OCI-LY3 (cell line): ENCODE results near the gene SUSD4.

ENCODE experiments used
- H2AFZ ChIP-seq: fragments of 200-600, 300-600 bp; shearing (Covaris generic); 2 replicates; pipeline ENCODE4 v1.6.0; 2014; ENCODE audit warnings: antibody characterized with exemption, low read depth, low read length
- H3K27ac ChIP-seq: fragments of 200-600, 300-600 bp; sonication (generic); 2 replicates; pipeline ENCODE4 v1.5.1; 2014; ENCODE audit warnings: mild to moderate bottlenecking, low read length, moderate library complexity, mixed read lengths
- H3K27me3 ChIP-seq: fragments of 200-600, 300-600 bp; sonication (generic); 2 replicates; pipeline ENCODE4 v1.6.1; 2014; ENCODE audit warnings: low read depth, low read length, mixed read lengths
- H3K36me3 ChIP-seq: fragments of 200-600, 300-600 bp; sonication (generic); replicated peaks from 2 replicates; pipeline ENCODE3; 2014; ENCODE audit warnings: low read depth, low read length, mixed read lengths
- H3K4me1 ChIP-seq: fragments of 300-600, 200-600 bp; sonication (generic); 2 replicates; pipeline ENCODE4 v1.6.1; 2014; ENCODE audit warnings: low read length, mixed read lengths
- H3K4me2 ChIP-seq: fragments of 200-600, 300-600 bp; sonication (generic); 2 replicates; pipeline ENCODE4 v1.6.1; 2014; ENCODE audit warnings: low read length, mixed read lengths
- H3K4me3 ChIP-seq: fragments of 300-600, 200-600 bp; sonication (generic); 2 replicates; pipeline ENCODE4 v1.5.1; 2014; ENCODE audit warnings: antibody characterized with exemption, mild to moderate bottlenecking, low read length, moderate library complexity
- H3K79me2 ChIP-seq: fragments of 300-600, 200-600 bp; shearing (Covaris generic); 2 replicates; pipeline ENCODE4 v1.6.1; 2014; ENCODE audit warnings: mild to moderate bottlenecking, low read length, mixed read lengths
- H3K9ac ChIP-seq: fragments of 300-600, 200-600 bp; shearing (Covaris generic); 2 replicates; pipeline ENCODE4 v1.6.0; 2014; ENCODE audit warnings: mild to moderate bottlenecking, low read length, moderate library complexity
- H3K9me3 ChIP-seq: fragments of 200-600, 300-600 bp; shearing (Covaris generic); 2 replicates; pipeline ENCODE4 v1.6.1; 2014; ENCODE audit warnings: low read length, mixed read lengths; ENCODE audit not compliant: insufficient read depth
- H4K20me1 ChIP-seq: fragments of 200-600, 300-600 bp; sonication (generic); 2 replicates; pipeline ENCODE4 v1.6.1; 2016; ENCODE audit warnings: low read length, mixed read lengths; ENCODE audit not compliant: insufficient read depth
- EZH2phosphoT487 ChIP-seq: fragments of 200-600 bp; shearing (Covaris generic); IDR thresholded peaks from 2 replicates; pipeline ENCODE4 v1.6.1; 2018; ENCODE audit warnings: antibody characterized with exemption, mixed run types, low read depth
- TF ChIP-seq, protein P1 (sequence below): fragments of 200-600, 300-600 bp; sonication (generic); IDR thresholded peaks from 2 replicates; pipeline ENCODE4 v1.5.1; 2014; ENCODE audit warnings: antibody characterized with exemption, low read length, low read depth

The SUSD4 gene

DNA sequence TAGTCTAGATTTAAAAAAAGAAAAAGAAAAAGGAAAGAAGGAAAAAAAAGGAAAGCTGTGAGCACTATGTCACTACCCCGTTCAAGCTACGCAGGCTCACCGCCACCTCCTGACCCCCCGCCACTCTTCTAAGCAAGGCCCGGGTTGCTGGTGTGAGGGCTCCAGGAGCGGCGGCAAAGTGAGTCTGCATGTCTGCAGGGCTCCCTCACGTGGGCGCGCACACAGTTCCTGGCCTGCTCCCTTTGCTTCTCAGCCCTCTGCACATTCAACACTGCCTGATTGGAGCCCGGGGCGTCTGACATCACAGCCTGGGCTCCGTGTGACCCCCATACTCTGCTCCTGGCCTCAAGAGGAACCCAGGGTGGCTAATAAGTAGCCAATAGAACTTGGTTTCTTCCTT, 139.5 kb downstream of the SUSD4 start:
- no peak for TF ChIP-seq EZH2phosphoT487
- TF ChIP-seq, protein P1, sequence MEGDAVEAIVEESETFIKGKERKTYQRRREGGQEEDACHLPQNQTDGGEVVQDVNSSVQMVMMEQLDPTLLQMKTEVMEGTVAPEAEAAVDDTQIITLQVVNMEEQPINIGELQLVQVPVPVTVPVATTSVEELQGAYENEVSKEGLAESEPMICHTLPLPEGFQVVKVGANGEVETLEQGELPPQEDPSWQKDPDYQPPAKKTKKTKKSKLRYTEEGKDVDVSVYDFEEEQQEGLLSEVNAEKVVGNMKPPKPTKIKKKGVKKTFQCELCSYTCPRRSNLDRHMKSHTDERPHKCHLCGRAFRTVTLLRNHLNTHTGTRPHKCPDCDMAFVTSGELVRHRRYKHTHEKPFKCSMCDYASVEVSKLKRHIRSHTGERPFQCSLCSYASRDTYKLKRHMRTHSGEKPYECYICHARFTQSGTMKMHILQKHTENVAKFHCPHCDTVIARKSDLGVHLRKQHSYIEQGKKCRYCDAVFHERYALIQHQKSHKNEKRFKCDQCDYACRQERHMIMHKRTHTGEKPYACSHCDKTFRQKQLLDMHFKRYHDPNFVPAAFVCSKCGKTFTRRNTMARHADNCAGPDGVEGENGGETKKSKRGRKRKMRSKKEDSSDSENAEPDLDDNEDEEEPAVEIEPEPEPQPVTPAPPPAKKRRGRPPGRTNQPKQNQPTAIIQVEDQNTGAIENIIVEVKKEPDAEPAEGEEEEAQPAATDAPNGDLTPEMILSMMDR = no peak

DNA sequence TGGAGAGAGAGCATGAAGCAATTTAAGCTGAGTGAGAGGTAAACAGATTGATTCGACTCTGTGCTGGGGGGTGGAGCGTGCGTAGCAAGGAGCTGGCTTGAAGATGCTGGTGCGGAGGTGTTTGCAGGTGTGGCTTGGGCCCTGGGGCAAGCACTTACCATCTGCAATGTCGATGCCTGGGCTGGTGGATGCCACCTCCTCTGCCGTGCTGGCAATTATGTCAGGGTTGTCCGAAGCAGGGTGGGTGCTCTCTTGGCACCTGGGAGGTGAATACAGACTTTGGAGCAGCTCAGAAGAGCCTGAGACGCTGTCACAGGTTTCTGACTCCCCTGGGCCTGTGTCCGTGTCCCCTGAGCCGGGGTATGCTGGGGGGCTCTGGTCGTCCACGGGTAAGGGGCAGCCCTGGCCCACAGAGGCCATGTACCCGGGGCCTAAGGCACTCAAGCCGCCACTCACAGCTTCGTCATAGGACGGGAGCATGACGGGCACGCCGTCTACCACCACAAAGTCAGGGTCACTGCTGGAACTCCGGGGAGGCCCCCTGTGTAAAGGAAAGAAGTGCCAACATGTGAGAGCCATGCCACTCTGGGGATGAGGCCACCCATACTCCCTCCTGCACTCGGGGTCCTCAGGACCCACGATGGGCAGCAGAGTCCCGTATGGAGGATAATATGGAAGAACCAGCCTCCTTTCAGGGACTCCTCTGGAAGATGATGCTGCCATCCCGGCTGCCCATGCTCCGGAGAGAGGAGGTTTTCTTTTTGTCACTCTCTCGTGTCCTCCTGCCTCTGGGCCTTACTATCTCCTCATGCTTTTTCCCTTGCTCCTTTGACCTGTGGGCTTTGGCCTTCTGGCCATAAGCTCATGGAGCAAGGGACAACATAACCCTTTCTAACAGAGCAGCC, 140.6 kb downstream of the SUSD4 start:
- H3K36me3 ChIP-seq = no peaks in the 10 kb centered on the region
- no peaks in the 10 kb centered on the region for H4K20me1 ChIP-seq
- H3K4me1 ChIP-seq = no peaks in the 10 kb centered on the region
- H3K9ac ChIP-seq = no peak overlapping the region
- H3K4me3 ChIP-seq = no peak overlapping the region
- no peak overlapping the region for H3K4me2 ChIP-seq
- H3K27me3 ChIP-seq = peaks cover 32% of the 10 kb centered on the region
- no peaks in the 10 kb centered on the region for H3K79me2 ChIP-seq
- H3K27ac ChIP-seq = no peak overlapping the region
- no peak for TF ChIP-seq EZH2phosphoT487
- TF ChIP-seq, protein P1 = no peak
- H2AFZ ChIP-seq = no peak overlapping the region
- H3K9me3 ChIP-seq = no peaks in the 10 kb centered on the region

More for the DNA sequence above, 139.5 kb downstream of the SUSD4 start:
- no peak overlapping the region for H3K9ac ChIP-seq
- H3K4me2 ChIP-seq = no peak overlapping the region
- H3K4me3 ChIP-seq = no peak overlapping the region
- no peak overlapping the region for H2AFZ ChIP-seq
- H3K9me3 ChIP-seq = no peaks in the 10 kb centered on the region
- no peaks in the 10 kb centered on the region for H4K20me1 ChIP-seq
- H3K79me2 ChIP-seq = no peaks in the 10 kb centered on the region
- H3K27me3 ChIP-seq = peaks cover 28% of the 10 kb centered on the region
- H3K4me1 ChIP-seq = no peaks in the 10 kb centered on the region
- no peaks in the 10 kb centered on the region for H3K36me3 ChIP-seq
- no peak overlapping the region for H3K27ac ChIP-seq

DNA sequence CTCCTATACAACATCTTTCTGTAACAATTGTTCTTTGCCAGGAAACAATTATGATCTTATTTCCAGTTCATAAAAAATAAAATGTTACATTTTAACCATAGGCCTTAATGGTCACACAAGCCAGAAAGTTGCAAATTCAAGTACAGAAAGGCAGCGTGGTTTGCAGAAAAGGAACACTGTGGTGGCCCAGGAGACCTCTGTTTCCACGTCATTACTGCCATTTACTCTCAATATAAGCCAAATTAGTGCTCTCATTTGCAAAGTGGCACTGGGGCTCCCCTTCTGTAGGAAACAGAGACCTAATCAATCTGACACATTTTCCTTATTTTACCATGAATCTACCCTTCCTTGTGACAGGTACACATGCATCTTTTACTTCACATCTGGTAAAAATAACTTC, 141.6 kb downstream of the SUSD4 start:
- no peaks in the 10 kb centered on the region for H3K4me1 ChIP-seq
- H3K36me3 ChIP-seq = no peaks in the 10 kb centered on the region
- no peak overlapping the region for H3K9ac ChIP-seq
- H4K20me1 ChIP-seq = no peaks in the 10 kb centered on the region
- H2AFZ ChIP-seq = no peak overlapping the region
- peaks cover 30% of the 10 kb centered on the region for H3K27me3 ChIP-seq
- H3K79me2 ChIP-seq = no peaks in the 10 kb centered on the region
- no peak overlapping the region for H3K4me3 ChIP-seq
- H3K4me2 ChIP-seq = no peak overlapping the region
- H3K9me3 ChIP-seq = no peaks in the 10 kb centered on the region
- H3K27ac ChIP-seq = no peak overlapping the region
- TF ChIP-seq EZH2phosphoT487 = no peak
- TF ChIP-seq, protein P1 = no peak

DNA sequence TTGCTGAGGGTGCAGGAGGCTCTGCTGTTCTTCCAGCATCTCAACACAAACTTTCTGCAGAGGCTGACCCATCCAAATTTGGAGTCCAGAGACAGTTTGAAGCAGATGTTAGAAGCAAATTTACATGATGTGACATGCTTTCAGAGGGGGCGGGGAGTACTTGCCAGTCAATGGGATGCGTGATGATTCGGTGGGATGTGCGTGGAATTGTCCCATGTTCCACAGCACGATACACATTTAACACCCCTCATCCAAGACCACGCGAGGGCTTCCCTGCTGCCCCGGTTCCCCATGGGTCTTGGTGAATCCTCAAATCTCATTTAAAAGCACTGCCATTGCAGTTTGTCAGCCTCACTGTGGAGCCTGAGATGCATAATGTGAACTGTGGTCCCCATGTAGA, 142.3 kb downstream of the SUSD4 start:
- Histone ChIP-seq H2AFZ (no peak overlapping the region), H3K36me3 (no peaks in the 10 kb centered on the region), H4K20me1 (no peaks in the 10 kb centered on the region), H3K9me3 (no peaks in the 10 kb centered on the region), H3K79me2 (no peaks in the 10 kb centered on the region), H3K27ac (no peak overlapping the region), H3K4me2 (no peak overlapping the region), H3K27me3 (peaks cover 24% of the 10 kb centered on the region), H3K4me1 (no peaks in the 10 kb centered on the region), H3K4me3 (no peak overlapping the region), H3K9ac (no peak overlapping the region)
- TF ChIP-seq, protein P1 = no peak
- no peak for TF ChIP-seq EZH2phosphoT487
